ENCODE results near the gene NPAS2. TPM values are rescaled to one million over a fixed set of nuclear protein-coding genes. Genes with fewer than 3 reads are reported as not detected.

The NPAS2 gene
- total RNA-seq, 2 donors from 2014 or later, result 24.2 to 45.8 TPM

GRCh38 chr2:100876231-100876860 is 56.4 kb downstream of the NPAS2 start:
- intact Hi-C loops (cut with DNase I), result no loop called here
- H3K9me3 ChIP-seq, result no peaks in the 10 kb centered on the region
- no peaks in the 10 kb centered on the region for H3K36me3 ChIP-seq
- H3K27ac ChIP-seq, result peak overlapping the region; percentile 36 to 52
- H3K27me3 ChIP-seq (replicated peaks; ENCODE audit: insufficient read depth), result no peaks in the 10 kb centered on the region
- WGBS, result 74% methylated on average over 15 of the region's 15 CpGs
- H3K4me3 ChIP-seq, result no peak overlapping the region
- TF ChIP-seq POLR2A (IDR thresholded peaks at IDR 0.05) (no peak), CTCF (IDR thresholded peaks at IDR 0.05) (no peak), POLR2AphosphoS5 (IDR thresholded peaks at IDR 0.05) (no peak)
- no peaks in the 10 kb centered on the region for H3K4me1 ChIP-seq (replicated peaks)
- no peak for DNase-seq (ENCODE audit: low spot score)

GRCh38 chr2:100877555-100877954 is 57.6 kb downstream of the NPAS2 start:
- TF ChIP-seq POLR2A (IDR thresholded peaks at IDR 0.05) (no peak), POLR2AphosphoS5 (IDR thresholded peaks at IDR 0.05) (no peak), CTCF (IDR thresholded peaks at IDR 0.05) (no peak)
- Histone ChIP-seq H3K4me1 (replicated peaks) (no peaks in the 10 kb centered on the region), H3K9me3 (no peaks in the 10 kb centered on the region), H3K27ac (peak overlapping the region; percentile 9 to 39), H3K36me3 (no peaks in the 10 kb centered on the region), H3K27me3 (replicated peaks; ENCODE audit: insufficient read depth) (no peaks in the 10 kb centered on the region), H3K4me3 (no peak overlapping the region)
- WGBS, result 45% methylated on average over 5 of the region's 5 CpGs
- no peak for DNase-seq (ENCODE audit: low spot score)
- intact Hi-C loops (cut with DNase I), result no loop called here

- no peaks in the 10 kb centered on the region for H3K4me1 ChIP-seq (replicated peaks)
- no peaks in the 10 kb centered on the region for H3K9me3 ChIP-seq
- TF ChIP-seq POLR2AphosphoS5 (IDR thresholded peaks at IDR 0.05), result no peak
- no peak for TF ChIP-seq POLR2A (IDR thresholded peaks at IDR 0.05)
- TF ChIP-seq CTCF (IDR thresholded peaks at IDR 0.05), result no peak
- no peaks in the 10 kb centered on the region for H3K27me3 ChIP-seq (replicated peaks; ENCODE audit: insufficient read depth)
- 27% methylated on average over 16 of the region's 16 CpGs for WGBS
- peak; percentile 13 for DNase-seq (ENCODE audit: low spot score)
- no peaks in the 10 kb centered on the region for H3K36me3 ChIP-seq
- no peak overlapping the region for H3K4me3 ChIP-seq
- intact Hi-C loops (cut with DNase I), result no loop called here
- peak overlapping the region; percentile 9 to 39 for H3K27ac ChIP-seq
These were observed 58.3 kb downstream of the NPAS2 start for GRCh38 chr2:100878000-100878791.

GRCh38 chr2:100879296-100879695 is 59.4 kb downstream of the NPAS2 start:
- no peak overlapping the region for H3K27ac ChIP-seq
- H3K36me3 ChIP-seq, result no peaks in the 10 kb centered on the region
- intact Hi-C loops (cut with DNase I), result no loop called here
- no peaks in the 10 kb centered on the region for H3K9me3 ChIP-seq
- H3K27me3 ChIP-seq (replicated peaks; ENCODE audit: insufficient read depth), result no peaks in the 10 kb centered on the region
- H3K4me3 ChIP-seq, result no peak overlapping the region
- DNase-seq (ENCODE audit: low spot score), result no peak
- TF ChIP-seq CTCF (IDR thresholded peaks at IDR 0.05) (no peak), POLR2A (IDR thresholded peaks at IDR 0.05) (no peak), POLR2AphosphoS5 (IDR thresholded peaks at IDR 0.05) (no peak)
- WGBS, result 81% methylated on average over 3 of the region's 3 CpGs
- H3K4me1 ChIP-seq (replicated peaks), result no peaks in the 10 kb centered on the region
